ENCODE results near the gene SYT6. TPM values are rescaled to one million over a fixed set of nuclear protein-coding genes. Genes with fewer than 3 reads are reported as not detected.

Gene SYT6
- total and polyA plus RNA-seq, 2 experiments from 2014 or later = 1.2 to 2.6 TPM

GRCh38 chr1:114189398-114189797, 35.7 kb upstream of the SYT6 start:
- TF ChIP-seq, protein P1, sequence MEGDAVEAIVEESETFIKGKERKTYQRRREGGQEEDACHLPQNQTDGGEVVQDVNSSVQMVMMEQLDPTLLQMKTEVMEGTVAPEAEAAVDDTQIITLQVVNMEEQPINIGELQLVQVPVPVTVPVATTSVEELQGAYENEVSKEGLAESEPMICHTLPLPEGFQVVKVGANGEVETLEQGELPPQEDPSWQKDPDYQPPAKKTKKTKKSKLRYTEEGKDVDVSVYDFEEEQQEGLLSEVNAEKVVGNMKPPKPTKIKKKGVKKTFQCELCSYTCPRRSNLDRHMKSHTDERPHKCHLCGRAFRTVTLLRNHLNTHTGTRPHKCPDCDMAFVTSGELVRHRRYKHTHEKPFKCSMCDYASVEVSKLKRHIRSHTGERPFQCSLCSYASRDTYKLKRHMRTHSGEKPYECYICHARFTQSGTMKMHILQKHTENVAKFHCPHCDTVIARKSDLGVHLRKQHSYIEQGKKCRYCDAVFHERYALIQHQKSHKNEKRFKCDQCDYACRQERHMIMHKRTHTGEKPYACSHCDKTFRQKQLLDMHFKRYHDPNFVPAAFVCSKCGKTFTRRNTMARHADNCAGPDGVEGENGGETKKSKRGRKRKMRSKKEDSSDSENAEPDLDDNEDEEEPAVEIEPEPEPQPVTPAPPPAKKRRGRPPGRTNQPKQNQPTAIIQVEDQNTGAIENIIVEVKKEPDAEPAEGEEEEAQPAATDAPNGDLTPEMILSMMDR (IDR thresholded peaks at IDR 0.05; ENCODE audit: poor library complexity) = no peak
- TF ChIP-seq EZH2phosphoT487 (IDR thresholded peaks at IDR 0.05; ENCODE audit: low read depth, severe bottlenecking, unreplicated experiment) (no peak), EZH2 (IDR thresholded peaks at IDR 0.05; ENCODE audit: borderline replicate concordance) (no peak)
- Histone ChIP-seq H3K9me2 (replicated peaks; ENCODE audit: insufficient read depth) (no peaks in the 10 kb centered on the region), H3K27me3 (no peaks in the 10 kb centered on the region), H3K36me3 (replicated peaks; ENCODE audit: insufficient read depth, low read depth) (no peaks in the 10 kb centered on the region), H3K4me3 (no peak overlapping the region), H4K20me1 (ENCODE audit: insufficient read depth, poor library complexity, severe bottlenecking) (no peaks in the 10 kb centered on the region), H3K4me2 (no peak overlapping the region), H3K9me3 (ENCODE audit: low read depth) (no peaks in the 10 kb centered on the region), H2AFZ (no peak overlapping the region), H3K4me1 (ENCODE audit: insufficient read depth) (no peaks in the 10 kb centered on the region), H3K27ac (no peak overlapping the region), H3K79me2 (no peaks in the 10 kb centered on the region)
- WGBS (ENCODE audit: low lambda C conversion rate, missing lambda C conversion rate) = 79% methylated on average over 3 of the region's 3 CpGs
- no peak for DNase-seq (ENCODE audit: low spot score)

DNA sequence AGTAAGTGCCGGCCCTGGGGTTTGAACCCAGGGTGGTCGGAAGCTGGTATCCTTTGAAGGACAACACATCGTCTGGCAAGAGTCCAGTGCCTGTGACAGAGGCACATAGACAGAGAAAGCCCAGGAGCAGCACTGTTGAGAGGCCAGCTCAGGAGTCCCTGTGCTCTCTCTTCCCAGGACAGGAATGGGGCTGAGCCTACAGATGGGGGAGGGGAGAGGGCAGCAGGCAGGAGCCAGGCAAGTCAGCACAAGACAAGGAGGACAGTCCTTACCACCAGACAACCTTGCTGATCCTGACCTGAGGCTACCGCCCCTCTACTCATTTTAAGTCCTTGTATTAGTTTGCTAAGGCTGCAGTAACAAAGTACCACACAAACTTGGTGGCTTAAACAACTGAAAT, 27.7 kb upstream of the SYT6 start:
- H3K4me3 ChIP-seq = no peak overlapping the region
- H2AFZ ChIP-seq = no peak overlapping the region
- no peaks in the 10 kb centered on the region for H3K4me1 ChIP-seq (ENCODE audit: insufficient read depth)
- no peak overlapping the region for H3K27ac ChIP-seq
- DNase-seq (ENCODE audit: low spot score) = no peak
- no peaks in the 10 kb centered on the region for H3K27me3 ChIP-seq
- TF ChIP-seq, protein P1 (IDR thresholded peaks at IDR 0.05; ENCODE audit: poor library complexity) = no peak
- TF ChIP-seq EZH2phosphoT487 (IDR thresholded peaks at IDR 0.05; ENCODE audit: low read depth, severe bottlenecking, unreplicated experiment) (no peak), EZH2 (IDR thresholded peaks at IDR 0.05; ENCODE audit: borderline replicate concordance) (no peak)
- no peaks in the 10 kb centered on the region for H3K79me2 ChIP-seq
- no peaks in the 10 kb centered on the region for H4K20me1 ChIP-seq (ENCODE audit: insufficient read depth, poor library complexity, severe bottlenecking)
- H3K4me2 ChIP-seq = no peak overlapping the region
- H3K9me3 ChIP-seq (ENCODE audit: low read depth) = no peaks in the 10 kb centered on the region
- H3K9me2 ChIP-seq (replicated peaks; ENCODE audit: insufficient read depth) = no peaks in the 10 kb centered on the region
- H3K36me3 ChIP-seq (replicated peaks; ENCODE audit: insufficient read depth, low read depth) = no peaks in the 10 kb centered on the region
- WGBS (ENCODE audit: low lambda C conversion rate, missing lambda C conversion rate) = 91% methylated on average over 4 of the region's 4 CpGs

GRCh38 chr1:114180742-114181141, 27.1 kb upstream of the SYT6 start:
- Histone ChIP-seq H4K20me1 (ENCODE audit: insufficient read depth, poor library complexity, severe bottlenecking) (no peaks in the 10 kb centered on the region), H3K36me3 (replicated peaks; ENCODE audit: insufficient read depth, low read depth) (no peaks in the 10 kb centered on the region), H3K4me2 (no peak overlapping the region), H3K4me3 (no peak overlapping the region), H3K27ac (no peak overlapping the region), H3K79me2 (no peaks in the 10 kb centered on the region), H3K4me1 (ENCODE audit: insufficient read depth) (no peaks in the 10 kb centered on the region), H3K9me3 (ENCODE audit: low read depth) (no peaks in the 10 kb centered on the region), H2AFZ (no peak overlapping the region), H3K9me2 (replicated peaks; ENCODE audit: insufficient read depth) (no peaks in the 10 kb centered on the region), H3K27me3 (no peaks in the 10 kb centered on the region)
- 89% methylated on average over 5 of the region's 5 CpGs for WGBS (ENCODE audit: low lambda C conversion rate, missing lambda C conversion rate)
- DNase-seq (ENCODE audit: low spot score) = no peak
- TF ChIP-seq EZH2 (IDR thresholded peaks at IDR 0.05; ENCODE audit: borderline replicate concordance) (no peak), EZH2phosphoT487 (IDR thresholded peaks at IDR 0.05; ENCODE audit: low read depth, severe bottlenecking, unreplicated experiment) (no peak)
- TF ChIP-seq, protein P1 (IDR thresholded peaks at IDR 0.05; ENCODE audit: poor library complexity) = no peak

- H3K4me2 ChIP-seq = no peak overlapping the region
- H3K27me3 ChIP-seq = no peaks in the 10 kb centered on the region
- H3K36me3 ChIP-seq (replicated peaks; ENCODE audit: insufficient read depth, low read depth) = no peaks in the 10 kb centered on the region
- TF ChIP-seq EZH2 (IDR thresholded peaks at IDR 0.05; ENCODE audit: borderline replicate concordance) (no peak), EZH2phosphoT487 (IDR thresholded peaks at IDR 0.05; ENCODE audit: low read depth, severe bottlenecking, unreplicated experiment) (no peak)
- TF ChIP-seq, protein P1 (IDR thresholded peaks at IDR 0.05; ENCODE audit: poor library complexity) = no peak
- no peaks in the 10 kb centered on the region for H3K4me1 ChIP-seq (ENCODE audit: insufficient read depth)
- DNase-seq (ENCODE audit: low spot score) = no peak
- H4K20me1 ChIP-seq (ENCODE audit: insufficient read depth, poor library complexity, severe bottlenecking) = no peaks in the 10 kb centered on the region
- no peak overlapping the region for H3K4me3 ChIP-seq
- H3K27ac ChIP-seq = no peak overlapping the region
- no peaks in the 10 kb centered on the region for H3K79me2 ChIP-seq
- H2AFZ ChIP-seq = no peak overlapping the region
- WGBS (ENCODE audit: low lambda C conversion rate, missing lambda C conversion rate) = 64% methylated on average over 2 of the region's 2 CpGs
- no peaks in the 10 kb centered on the region for H3K9me2 ChIP-seq (replicated peaks; ENCODE audit: insufficient read depth)
- no peaks in the 10 kb centered on the region for H3K9me3 ChIP-seq (ENCODE audit: low read depth)
Measured at GRCh38 chr1:114178936-114179335, 25.3 kb upstream of the SYT6 start.

All from hepatocyte (in vitro differentiated cells).